Thyroid gland (tissue), 4 donors: ENCODE results near the gene GCNT2.

Source experiments
- CTCF ChIP-seq, 6 experiments: fragments of 200-600 bp in 3 of 6; fragments of 450-650 bp in 3 of 6; sonication (generic) in 3 of 6; IDR thresholded peaks; one replicate each; pipeline ENCODE4 v1.5.1; 2016 to 2019; ENCODE audit warnings: antibody characterized with exemption in 6 of 6, mild to moderate bottlenecking in 2 of 6, inconsistent platforms in 1 of 6, moderate library complexity in 1 of 6
- POLR2A ChIP-seq, 2 donors: fragments of 450-650 bp; IDR thresholded peaks; one replicate each; pipeline ENCODE4 v1.6.1; 2017; ENCODE audit warnings: antibody characterized with exemption in 2 of 2, mild to moderate bottlenecking in 2 of 2, moderate library complexity in 1 of 2

GRCh38 chr6:10662207-10662606, 141.1 kb downstream of the GCNT2 start:
- TF ChIP-seq CTCF (IDR thresholded peaks at IDR 0.05) (no peak), POLR2A (IDR thresholded peaks at IDR 0.05) (no peak)
